Measurements from ENCODE around the gene VWF.
A peak's percentile ranks its signal among the peaks of the same experiment; 100 is the strongest.

Gene VWF

DNA sequence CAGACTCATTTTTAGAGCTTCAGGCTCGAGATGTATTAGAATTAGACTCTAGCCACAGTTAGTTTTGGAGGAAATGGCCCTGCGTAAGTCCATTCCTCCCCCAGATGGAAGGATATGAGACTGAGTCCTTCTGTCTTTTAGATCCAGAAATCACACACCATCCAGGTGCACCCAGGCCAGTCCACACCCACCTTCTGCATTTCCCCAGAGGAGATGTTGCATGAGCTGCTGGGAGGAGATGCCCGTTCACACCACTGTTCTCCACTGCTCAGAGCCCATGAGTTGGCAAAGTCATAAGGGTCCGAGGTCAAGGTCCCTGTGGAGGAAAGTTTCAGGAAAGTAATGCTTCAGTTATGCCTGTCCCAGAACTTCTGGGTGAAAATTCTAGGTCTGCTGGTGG, 29.2 kb downstream of the VWF start:
- POLR2A ChIA-PET (ENCODE audit: low non-redundant PET) = no interaction called here
- TF ChIP-seq, protein P1, sequence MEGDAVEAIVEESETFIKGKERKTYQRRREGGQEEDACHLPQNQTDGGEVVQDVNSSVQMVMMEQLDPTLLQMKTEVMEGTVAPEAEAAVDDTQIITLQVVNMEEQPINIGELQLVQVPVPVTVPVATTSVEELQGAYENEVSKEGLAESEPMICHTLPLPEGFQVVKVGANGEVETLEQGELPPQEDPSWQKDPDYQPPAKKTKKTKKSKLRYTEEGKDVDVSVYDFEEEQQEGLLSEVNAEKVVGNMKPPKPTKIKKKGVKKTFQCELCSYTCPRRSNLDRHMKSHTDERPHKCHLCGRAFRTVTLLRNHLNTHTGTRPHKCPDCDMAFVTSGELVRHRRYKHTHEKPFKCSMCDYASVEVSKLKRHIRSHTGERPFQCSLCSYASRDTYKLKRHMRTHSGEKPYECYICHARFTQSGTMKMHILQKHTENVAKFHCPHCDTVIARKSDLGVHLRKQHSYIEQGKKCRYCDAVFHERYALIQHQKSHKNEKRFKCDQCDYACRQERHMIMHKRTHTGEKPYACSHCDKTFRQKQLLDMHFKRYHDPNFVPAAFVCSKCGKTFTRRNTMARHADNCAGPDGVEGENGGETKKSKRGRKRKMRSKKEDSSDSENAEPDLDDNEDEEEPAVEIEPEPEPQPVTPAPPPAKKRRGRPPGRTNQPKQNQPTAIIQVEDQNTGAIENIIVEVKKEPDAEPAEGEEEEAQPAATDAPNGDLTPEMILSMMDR (conservative IDR thresholded peaks at IDR 0.05; ENCODE audit: low read depth) = no peak
- no peak for DNase-seq (ENCODE audit: low spot score)
- CTCF ChIA-PET = no interaction called here
- no peak overlapping the region for H3K27ac ChIP-seq

DNA sequence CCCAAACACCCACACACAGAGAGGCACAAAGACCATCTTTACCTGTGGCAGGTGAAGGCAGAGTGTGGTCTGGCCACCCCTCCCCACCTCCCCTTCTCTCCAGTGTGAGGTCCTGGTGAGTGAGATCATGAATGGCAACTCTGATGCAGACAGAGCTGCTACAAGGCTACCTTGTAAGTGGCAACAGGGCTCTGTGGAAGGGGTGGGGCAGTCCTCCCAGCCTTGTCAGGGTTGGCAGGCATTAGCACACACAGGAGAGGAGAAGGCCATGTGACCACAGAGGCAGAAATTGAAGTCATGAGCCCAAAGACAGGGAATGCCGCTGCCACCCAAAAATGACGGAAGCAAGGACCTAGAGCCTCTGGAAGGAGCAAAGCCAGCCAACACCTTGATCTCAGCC, 30.7 kb downstream of the VWF start:
- DNase-seq (ENCODE audit: low spot score) = no peak
- TF ChIP-seq, protein P1 (conservative IDR thresholded peaks at IDR 0.05; ENCODE audit: low read depth) = no peak
- H3K27ac ChIP-seq = peak overlapping the region; percentile 78
- ChIA-PET CTCF (interaction anchor here (0.6 to 1.7 kb wide), 2 partner anchors 16 to 191 kb away, joined by 3 to 12 read pairs; no protein-coding TSS in a partner anchor), POLR2A (ENCODE audit: low non-redundant PET) (no interaction called here)

- peak; percentile 85 for DNase-seq (ENCODE audit: low spot score)
- ChIA-PET CTCF (interaction anchor here (1.7 kb wide), 1 partner anchor 192 kb away, joined by 12 read pairs; no protein-coding TSS in a partner anchor), POLR2A (ENCODE audit: low non-redundant PET) (no interaction called here)
- TF ChIP-seq, protein P1 (conservative IDR thresholded peaks at IDR 0.05; ENCODE audit: low read depth) = no peak
- H3K27ac ChIP-seq = peak overlapping the region; percentile 78
Observed at GRCh38 chr12:6092784-6093722, 31.4 kb downstream of the VWF start.

- H3K27ac ChIP-seq = no peak overlapping the region
- TF ChIP-seq, protein P1 (conservative IDR thresholded peaks at IDR 0.05; ENCODE audit: low read depth) = no peak
- ChIA-PET POLR2A (ENCODE audit: low non-redundant PET) (no interaction called here), CTCF (no interaction called here)
- DNase-seq (ENCODE audit: low spot score) = no peak
Observed at GRCh38 chr12:6091786-6092566, 32.5 kb downstream of the VWF start.

DNA sequence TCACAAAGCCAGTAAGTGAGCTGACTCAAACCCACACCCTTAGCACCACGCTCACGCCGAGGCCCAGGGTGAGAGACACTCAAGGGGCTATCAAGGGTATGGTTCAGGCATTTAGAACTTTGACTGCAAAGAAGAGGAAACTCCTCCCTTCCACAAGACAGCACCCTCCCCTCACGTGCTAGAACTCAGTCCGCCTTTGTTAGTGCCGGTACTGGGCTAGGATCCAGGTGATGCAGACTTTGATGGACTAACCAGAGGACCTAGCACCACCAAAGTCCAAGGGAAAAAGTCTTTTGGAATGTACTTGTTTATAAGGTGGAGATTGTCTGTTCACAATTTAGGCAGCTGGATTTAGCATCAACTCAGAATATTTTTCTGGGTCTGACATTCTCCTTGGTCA, 33.7 kb downstream of the VWF start:
- POLR2A ChIA-PET (ENCODE audit: low non-redundant PET) = no interaction called here
- DNase-seq (ENCODE audit: low spot score) = no peak
- no peak overlapping the region for H3K27ac ChIP-seq
- CTCF ChIA-PET = no interaction called here
- TF ChIP-seq, protein P1 (conservative IDR thresholded peaks at IDR 0.05; ENCODE audit: low read depth) = no peak

GRCh38 chr12:6088921-6089747, 35.3 kb downstream of the VWF start:
- TF ChIP-seq, protein P1 (conservative IDR thresholded peaks at IDR 0.05; ENCODE audit: low read depth) = no peak
- POLR2A ChIA-PET (ENCODE audit: low non-redundant PET) = no interaction called here
- CTCF ChIA-PET = no interaction called here
- H3K27ac ChIP-seq = no peak overlapping the region
- peak; percentile 57 for DNase-seq (ENCODE audit: low spot score)

Measured in RWPE1 (cell line).